ENCODE data around the gene FAAP24. TPM values are rescaled to one million over a fixed set of nuclear protein-coding genes. Genes with fewer than 3 reads are reported as not detected.
A peak's percentile ranks its signal among the peaks of the same experiment; 100 is the strongest.

The FAAP24 gene
- total and polyA plus RNA-seq, 2 of the 13 experiments (the other 11 are each of a cell fraction or from before 2014, with no cell fraction given), result 2.3 to 6.0 TPM

DNA sequence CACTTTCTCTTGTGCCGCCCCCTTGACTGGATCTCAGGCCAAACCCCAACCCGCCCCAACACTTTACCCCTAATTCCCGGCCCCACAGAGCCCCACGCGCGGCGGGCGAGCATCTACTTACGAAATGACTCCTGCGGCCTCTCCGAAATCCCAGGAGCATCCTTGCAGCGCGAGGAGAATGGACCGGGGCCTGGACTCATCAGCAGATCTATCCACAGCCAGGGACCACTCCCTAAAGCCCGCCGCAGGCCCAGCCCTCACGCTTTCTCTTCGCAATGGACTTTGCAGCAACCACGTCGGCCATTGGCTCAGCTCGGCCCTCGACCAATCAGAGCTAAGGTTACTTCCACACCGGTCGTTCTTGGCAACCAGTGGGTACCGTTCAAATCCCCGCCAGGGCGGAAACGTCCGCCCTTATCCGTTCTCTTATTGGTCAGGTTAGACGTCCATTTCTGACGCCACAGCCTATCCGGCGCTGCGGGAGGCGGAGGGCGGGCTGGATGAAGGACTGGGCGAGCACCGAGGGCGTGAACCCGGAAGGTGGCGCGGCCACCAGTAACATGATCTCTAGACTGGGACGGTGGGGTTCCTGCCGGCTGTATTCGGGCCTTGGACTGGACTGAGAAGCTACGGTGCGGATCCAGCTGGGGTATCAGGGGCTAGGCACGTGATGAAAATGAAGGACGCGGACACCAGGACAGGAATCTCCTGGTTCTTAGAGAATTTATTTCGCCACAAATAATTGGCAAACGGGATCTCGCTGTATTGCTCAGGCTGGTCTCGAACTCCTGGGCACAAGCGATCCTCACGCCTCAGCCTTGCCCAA is at the start of gene FAAP24, which contains the start of gene CEP89 (continued):
- TF ChIP-seq, protein P1, sequence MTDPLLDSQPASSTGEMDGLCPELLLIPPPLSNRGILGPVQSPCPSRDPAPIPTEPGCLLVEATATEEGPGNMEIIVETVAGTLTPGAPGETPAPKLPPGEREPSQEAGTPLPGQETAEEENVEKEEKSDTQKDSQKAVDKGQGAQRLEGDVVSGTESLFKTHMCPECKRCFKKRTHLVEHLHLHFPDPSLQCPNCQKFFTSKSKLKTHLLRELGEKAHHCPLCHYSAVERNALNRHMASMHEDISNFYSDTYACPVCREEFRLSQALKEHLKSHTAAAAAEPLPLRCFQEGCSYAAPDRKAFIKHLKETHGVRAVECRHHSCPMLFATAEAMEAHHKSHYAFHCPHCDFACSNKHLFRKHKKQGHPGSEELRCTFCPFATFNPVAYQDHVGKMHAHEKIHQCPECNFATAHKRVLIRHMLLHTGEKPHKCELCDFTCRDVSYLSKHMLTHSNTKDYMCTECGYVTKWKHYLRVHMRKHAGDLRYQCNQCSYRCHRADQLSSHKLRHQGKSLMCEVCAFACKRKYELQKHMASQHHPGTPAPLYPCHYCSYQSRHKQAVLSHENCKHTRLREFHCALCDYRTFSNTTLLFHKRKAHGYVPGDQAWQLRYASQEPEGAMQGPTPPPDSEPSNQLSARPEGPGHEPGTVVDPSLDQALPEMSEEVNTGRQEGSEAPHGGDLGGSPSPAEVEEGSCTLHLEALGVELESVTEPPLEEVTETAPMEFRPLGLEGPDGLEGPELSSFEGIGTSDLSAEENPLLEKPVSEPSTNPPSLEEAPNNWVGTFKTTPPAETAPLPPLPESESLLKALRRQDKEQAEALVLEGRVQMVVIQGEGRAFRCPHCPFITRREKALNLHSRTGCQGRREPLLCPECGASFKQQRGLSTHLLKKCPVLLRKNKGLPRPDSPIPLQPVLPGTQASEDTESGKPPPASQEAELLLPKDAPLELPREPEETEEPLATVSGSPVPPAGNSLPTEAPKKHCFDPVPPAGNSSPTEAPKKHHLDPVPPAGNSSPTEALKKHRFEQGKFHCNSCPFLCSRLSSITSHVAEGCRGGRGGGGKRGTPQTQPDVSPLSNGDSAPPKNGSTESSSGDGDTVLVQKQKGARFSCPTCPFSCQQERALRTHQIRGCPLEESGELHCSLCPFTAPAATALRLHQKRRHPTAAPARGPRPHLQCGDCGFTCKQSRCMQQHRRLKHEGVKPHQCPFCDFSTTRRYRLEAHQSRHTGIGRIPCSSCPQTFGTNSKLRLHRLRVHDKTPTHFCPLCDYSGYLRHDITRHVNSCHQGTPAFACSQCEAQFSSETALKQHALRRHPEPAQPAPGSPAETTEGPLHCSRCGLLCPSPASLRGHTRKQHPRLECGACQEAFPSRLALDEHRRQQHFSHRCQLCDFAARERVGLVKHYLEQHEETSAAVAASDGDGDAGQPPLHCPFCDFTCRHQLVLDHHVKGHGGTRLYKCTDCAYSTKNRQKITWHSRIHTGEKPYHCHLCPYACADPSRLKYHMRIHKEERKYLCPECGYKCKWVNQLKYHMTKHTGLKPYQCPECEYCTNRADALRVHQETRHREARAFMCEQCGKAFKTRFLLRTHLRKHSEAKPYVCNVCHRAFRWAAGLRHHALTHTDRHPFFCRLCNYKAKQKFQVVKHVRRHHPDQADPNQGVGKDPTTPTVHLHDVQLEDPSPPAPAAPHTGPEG (CRISPR knock-in tag; IDR thresholded peaks at IDR 0.05), result no peak
- TF ChIP-seq ZNF615 (CRISPR knock-in tag; IDR thresholded peaks at IDR 0.05; ENCODE audit: borderline replicate concordance) (no peak), TOPORS (CRISPR knock-in tag; IDR thresholded peaks at IDR 0.05) (peak; percentile 94; the same call in 1 of the 2 replicates), ARHGAP35 (CRISPR knock-in tag; IDR thresholded peaks at IDR 0.05; ENCODE audit: borderline replicate concordance) (no peak), ZNF101 (CRISPR knock-in tag; IDR thresholded peaks at IDR 0.05; ENCODE audit: borderline replicate concordance, low read depth) (no peak), ZBTB7B (CRISPR knock-in tag; IDR thresholded peaks at IDR 0.05) (peak; percentile 29; the same call in 1 of the 2 replicates), ZSCAN9 (CRISPR knock-in tag; IDR thresholded peaks at IDR 0.05; ENCODE audit: borderline replicate concordance) (peak; percentile 21; the same call in 1 of the 2 replicates), SP4 (CRISPR knock-in tag; IDR thresholded peaks at IDR 0.05) (peak; percentile 94), CHD2 (IDR thresholded peaks at IDR 0.05; ENCODE audit: low read depth, low read length) (peak; percentile 77), ATF7-NPFF (CRISPR knock-in tag; IDR thresholded peaks at IDR 0.05; ENCODE audit: low read depth) (peak; percentile 92; the same call in 1 of the 2 replicates), AGO1 (IDR thresholded peaks at IDR 0.05; ENCODE audit: low read depth, low read length, poor library complexity, severe bottlenecking) (no peak)
- TF ChIP-seq, protein P2, sequence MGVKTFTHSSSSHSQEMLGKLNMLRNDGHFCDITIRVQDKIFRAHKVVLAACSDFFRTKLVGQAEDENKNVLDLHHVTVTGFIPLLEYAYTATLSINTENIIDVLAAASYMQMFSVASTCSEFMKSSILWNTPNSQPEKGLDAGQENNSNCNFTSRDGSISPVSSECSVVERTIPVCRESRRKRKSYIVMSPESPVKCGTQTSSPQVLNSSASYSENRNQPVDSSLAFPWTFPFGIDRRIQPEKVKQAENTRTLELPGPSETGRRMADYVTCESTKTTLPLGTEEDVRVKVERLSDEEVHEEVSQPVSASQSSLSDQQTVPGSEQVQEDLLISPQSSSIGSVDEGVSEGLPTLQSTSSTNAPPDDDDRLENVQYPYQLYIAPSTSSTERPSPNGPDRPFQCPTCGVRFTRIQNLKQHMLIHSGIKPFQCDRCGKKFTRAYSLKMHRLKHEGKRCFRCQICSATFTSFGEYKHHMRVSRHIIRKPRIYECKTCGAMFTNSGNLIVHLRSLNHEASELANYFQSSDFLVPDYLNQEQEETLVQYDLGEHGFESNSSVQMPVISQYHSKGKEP (CRISPR knock-in tag; IDR thresholded peaks at IDR 0.05), result no peak
- TF ChIP-seq, protein P3, sequence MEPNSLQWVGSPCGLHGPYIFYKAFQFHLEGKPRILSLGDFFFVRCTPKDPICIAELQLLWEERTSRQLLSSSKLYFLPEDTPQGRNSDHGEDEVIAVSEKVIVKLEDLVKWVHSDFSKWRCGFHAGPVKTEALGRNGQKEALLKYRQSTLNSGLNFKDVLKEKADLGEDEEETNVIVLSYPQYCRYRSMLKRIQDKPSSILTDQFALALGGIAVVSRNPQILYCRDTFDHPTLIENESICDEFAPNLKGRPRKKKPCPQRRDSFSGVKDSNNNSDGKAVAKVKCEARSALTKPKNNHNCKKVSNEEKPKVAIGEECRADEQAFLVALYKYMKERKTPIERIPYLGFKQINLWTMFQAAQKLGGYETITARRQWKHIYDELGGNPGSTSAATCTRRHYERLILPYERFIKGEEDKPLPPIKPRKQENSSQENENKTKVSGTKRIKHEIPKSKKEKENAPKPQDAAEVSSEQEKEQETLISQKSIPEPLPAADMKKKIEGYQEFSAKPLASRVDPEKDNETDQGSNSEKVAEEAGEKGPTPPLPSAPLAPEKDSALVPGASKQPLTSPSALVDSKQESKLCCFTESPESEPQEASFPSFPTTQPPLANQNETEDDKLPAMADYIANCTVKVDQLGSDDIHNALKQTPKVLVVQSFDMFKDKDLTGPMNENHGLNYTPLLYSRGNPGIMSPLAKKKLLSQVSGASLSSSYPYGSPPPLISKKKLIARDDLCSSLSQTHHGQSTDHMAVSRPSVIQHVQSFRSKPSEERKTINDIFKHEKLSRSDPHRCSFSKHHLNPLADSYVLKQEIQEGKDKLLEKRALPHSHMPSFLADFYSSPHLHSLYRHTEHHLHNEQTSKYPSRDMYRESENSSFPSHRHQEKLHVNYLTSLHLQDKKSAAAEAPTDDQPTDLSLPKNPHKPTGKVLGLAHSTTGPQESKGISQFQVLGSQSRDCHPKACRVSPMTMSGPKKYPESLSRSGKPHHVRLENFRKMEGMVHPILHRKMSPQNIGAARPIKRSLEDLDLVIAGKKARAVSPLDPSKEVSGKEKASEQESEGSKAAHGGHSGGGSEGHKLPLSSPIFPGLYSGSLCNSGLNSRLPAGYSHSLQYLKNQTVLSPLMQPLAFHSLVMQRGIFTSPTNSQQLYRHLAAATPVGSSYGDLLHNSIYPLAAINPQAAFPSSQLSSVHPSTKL (CRISPR knock-in tag; IDR thresholded peaks at IDR 0.05), result peak; percentile 43; the same call in 1 of the 2 replicates
- TF ChIP-seq, protein P4, sequence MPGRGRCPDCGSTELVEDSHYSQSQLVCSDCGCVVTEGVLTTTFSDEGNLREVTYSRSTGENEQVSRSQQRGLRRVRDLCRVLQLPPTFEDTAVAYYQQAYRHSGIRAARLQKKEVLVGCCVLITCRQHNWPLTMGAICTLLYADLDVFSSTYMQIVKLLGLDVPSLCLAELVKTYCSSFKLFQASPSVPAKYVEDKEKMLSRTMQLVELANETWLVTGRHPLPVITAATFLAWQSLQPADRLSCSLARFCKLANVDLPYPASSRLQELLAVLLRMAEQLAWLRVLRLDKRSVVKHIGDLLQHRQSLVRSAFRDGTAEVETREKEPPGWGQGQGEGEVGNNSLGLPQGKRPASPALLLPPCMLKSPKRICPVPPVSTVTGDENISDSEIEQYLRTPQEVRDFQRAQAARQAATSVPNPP (CRISPR knock-in tag; IDR thresholded peaks at IDR 0.05), result peak; percentile 84

Measured in HepG2 (cell line).